HG03064 (cell line): ENCODE measurements around the gene ASTN2.

ENCODE experiments used
- ATAC-seq: cut with Tn5 transposase; IDR thresholded peaks from one replicate; pipeline ENCODE4 v1.9.1; 2021; ENCODE audit warnings: low read depth; ENCODE audit not compliant: unreplicated experiment

The ASTN2 gene

DNA sequence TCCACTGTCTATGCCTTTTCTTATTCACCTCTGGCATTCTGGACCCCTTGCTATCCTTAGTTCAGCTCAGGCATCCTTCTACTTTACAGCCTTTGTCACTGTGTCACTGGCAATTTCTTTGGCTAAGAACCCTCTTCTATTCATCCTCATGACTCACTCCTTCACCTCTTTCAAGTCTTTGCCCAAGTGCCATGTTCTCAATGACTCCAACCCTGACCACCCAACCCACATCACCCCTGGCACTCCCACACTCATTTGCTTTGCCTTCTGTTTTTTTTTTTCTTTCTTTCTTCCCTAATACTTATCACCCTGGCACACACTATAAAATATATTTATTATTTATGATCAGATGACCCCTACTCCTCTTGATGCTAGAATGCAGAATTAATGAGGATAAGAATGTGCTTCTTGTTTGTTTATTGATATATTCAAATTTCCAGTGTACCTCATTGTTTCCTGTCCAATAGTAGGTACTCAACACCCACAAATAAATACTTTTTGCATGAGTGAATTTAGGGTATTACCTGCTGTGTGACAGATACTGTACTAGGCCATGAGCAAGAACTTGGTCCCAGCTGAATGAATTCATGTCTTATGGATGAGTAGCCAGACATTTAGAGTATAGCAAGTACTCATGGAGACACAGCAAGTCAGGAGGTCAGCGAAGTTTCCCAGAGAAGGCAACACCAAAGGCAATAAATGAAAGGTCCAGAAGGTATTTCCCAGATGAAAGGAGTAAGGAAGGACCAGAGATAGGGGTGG is 1025.1 kb downstream of the ASTN2 start:
- ATAC-seq = no peak

- ATAC-seq = peak; percentile 65
Observed at GRCh38 chr9:116387934-116388698, 1026.7 kb downstream of the ASTN2 start.

- ATAC-seq = no peak
Observed at GRCh38 chr9:116383936-116384335, 1030.9 kb downstream of the ASTN2 start.

DNA sequence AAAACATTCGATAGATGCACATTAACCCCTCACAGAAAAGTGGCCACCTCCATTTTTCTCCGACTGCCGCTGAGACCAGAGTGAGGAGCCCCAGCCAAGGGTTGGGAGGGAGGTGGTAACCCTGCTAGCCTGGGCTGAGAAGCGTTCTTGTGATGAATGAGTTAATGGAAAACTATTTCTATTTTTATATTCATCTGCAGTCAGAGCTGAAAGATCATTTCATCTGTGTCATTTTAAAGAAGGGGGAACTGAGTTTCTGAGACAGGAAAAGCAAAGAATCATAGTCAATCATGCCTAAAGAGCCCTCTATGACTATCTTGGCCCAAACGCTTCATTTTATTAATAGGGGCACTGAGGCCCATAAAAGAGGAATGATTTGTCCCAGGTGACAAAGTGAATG is 1031.7 kb downstream of the ASTN2 start:
- no peak for ATAC-seq

- ATAC-seq = no peak
Observed at GRCh38 chr9:116382053-116382452, 1032.8 kb downstream of the ASTN2 start.

GRCh38 chr9:116381350-116381749 is 1033.5 kb downstream of the ASTN2 start:
- ATAC-seq = no peak

GRCh38 chr9:116380496-116380995 is 1034.3 kb downstream of the ASTN2 start:
- no peak for ATAC-seq

DNA sequence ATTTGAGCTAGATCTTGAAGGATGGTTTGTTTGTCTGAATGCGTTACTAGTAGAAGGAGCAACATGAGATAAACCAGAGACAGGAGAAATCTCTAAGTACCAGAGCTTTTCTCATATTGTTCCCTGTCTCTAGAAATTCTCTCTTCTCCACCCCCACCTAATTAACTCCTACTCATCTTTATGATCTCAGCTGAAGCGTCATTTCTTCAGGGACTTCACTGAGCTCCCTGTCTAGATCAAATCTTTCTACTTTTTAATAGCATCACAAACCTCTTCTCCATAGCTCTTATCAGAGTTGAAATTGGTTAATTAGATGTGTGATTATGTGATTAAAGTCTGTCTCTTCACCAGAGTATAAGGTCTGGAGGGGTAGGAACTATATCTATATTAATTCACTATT is 1035.0 kb downstream of the ASTN2 start:
- no peak for ATAC-seq

- no peak for ATAC-seq
Observed at GRCh38 chr9:116378873-116379272, 1036.0 kb downstream of the ASTN2 start.

GRCh38 chr9:116377179-116377798 is 1037.6 kb downstream of the ASTN2 start:
- ATAC-seq = no peak
